Epithelial cell of alveolus of lung (primary cell): ENCODE data around the gene ERV3-1. TPM values are rescaled to one million over a fixed set of nuclear protein-coding genes. Genes with fewer than 3 reads are reported as not detected.

Experiments
- total RNA-seq: library from RNA; depleted of rRNA; stranded (reverse); fragments of >200 nt; gene quantifications from 2 replicates; pipeline ENCODE4 v1.2.1, GENCODE V29; 2015

Gene ERV3-1
- total RNA-seq, result 1.4 and 3.9 TPM in 2 replicates

DNA sequence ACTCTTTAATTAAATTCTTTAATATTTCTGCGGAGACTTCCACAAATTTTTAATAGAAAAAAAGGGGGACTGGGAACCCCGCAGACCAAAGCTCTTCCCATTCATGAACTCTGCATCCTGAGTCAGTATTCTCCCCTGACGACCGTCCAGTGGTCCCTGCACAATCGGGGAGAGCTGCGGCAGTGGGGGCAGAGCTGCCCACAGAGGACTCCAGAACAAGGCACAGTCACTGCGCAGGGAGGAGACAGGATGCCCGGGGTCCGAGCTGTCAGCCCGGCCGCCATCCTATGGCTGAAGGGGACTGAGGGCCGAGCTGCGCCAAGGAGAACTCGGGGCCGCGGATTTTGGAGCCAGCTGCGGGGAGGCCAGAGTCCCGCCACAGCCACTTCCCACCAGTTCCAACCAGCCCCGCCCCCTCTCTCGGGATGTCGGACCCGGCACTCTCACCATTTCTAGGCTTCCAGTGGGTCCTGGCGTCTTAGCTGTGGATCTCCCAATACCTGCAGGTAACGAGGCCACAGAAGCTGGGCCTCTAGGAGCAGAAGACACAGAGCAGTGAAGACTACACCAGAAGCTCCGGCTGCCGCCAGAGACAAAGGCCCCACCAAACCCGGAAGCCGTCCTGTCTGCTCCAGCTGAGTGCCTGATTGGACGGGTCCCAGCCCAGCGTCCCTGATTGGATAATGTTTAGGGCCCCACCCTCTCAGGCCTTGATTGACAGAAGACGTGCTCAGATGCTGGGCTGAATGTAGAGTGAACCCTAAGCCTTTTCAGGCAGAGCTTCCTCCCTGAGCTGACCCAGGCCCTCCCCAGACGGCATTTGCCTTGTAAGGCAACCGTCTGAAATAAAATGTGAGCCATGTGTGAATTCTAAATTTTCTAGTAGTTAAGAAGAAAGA, at the start of gene ERV3-1:
Gene ERV3-1 (minus strand): TSS at position 594 of the 899 bp plus-strand sequence. CDS start 13,661 bp downstream, outside the sequence.

GRCh38 chr7:64990936-64991335, 15.6 kb downstream of the ERV3-1 start, which contains the start of gene ZNF117:
TSS of gene ZNF117 (minus strand) at chr7:64991036.

Other genes starting within 250 kb of the ERV3-1 start
- 4.8 and 8.5 TPM in 2 replicates for gene ZNF138, start 212.3 kb downstream of the ERV3-1 start, total RNA-seq
- gene ZNF273, start 103.4 kb downstream of the ERV3-1 start, total RNA-seq, result 2.5 and 2.6 TPM in 2 replicates
- gene ZNF117, start 15.7 kb downstream of the ERV3-1 start, total RNA-seq, result 0.52 and 3.4 TPM in 2 replicates